ENCODE measurements around the gene LIPC.

Gene LIPC

GRCh38 chr15:58490086-58490887 lies 58.5 kb downstream of the LIPC start:
- H3K4me3 ChIP-seq (ENCODE audit: control insufficient read depth, low read depth, low read length): no peak overlapping the region
- no peak for TF ChIP-seq CTCF (IDR thresholded peaks at IDR 0.05; ENCODE audit: control insufficient read depth, insufficient read depth, low read depth, low read length, missing control alignments)
- no peak for DNase-seq (ENCODE audit: low read depth)

- DNase-seq (ENCODE audit: low read depth): no peak
- no peak for TF ChIP-seq CTCF (IDR thresholded peaks at IDR 0.05; ENCODE audit: control insufficient read depth, insufficient read depth, low read depth, low read length, missing control alignments)
- no peak overlapping the region for H3K4me3 ChIP-seq (ENCODE audit: control insufficient read depth, low read depth, low read length)
Measured at GRCh38 chr15:58490888-58491473, 59.2 kb downstream of the LIPC start.

- no peak for TF ChIP-seq CTCF (IDR thresholded peaks at IDR 0.05; ENCODE audit: control insufficient read depth, insufficient read depth, low read depth, low read length, missing control alignments)
- DNase-seq (ENCODE audit: low read depth): no peak
- no peak overlapping the region for H3K4me3 ChIP-seq (ENCODE audit: control insufficient read depth, low read depth, low read length)
Measured at GRCh38 chr15:58491499-58492202, 59.9 kb downstream of the LIPC start.

GRCh38 chr15:58492661-58493397 lies 61.0 kb downstream of the LIPC start:
- no peak for TF ChIP-seq CTCF (IDR thresholded peaks at IDR 0.05; ENCODE audit: control insufficient read depth, insufficient read depth, low read depth, low read length, missing control alignments)
- no peak overlapping the region for H3K4me3 ChIP-seq (ENCODE audit: control insufficient read depth, low read depth, low read length)
- DNase-seq (ENCODE audit: low read depth): no peak

- no peak for TF ChIP-seq CTCF (IDR thresholded peaks at IDR 0.05; ENCODE audit: control insufficient read depth, insufficient read depth, low read depth, low read length, missing control alignments)
- H3K4me3 ChIP-seq (ENCODE audit: control insufficient read depth, low read depth, low read length): no peak overlapping the region
- no peak for DNase-seq (ENCODE audit: low read depth)
Measured at GRCh38 chr15:58494567-58494966, 62.8 kb downstream of the LIPC start.

GRCh38 chr15:58495891-58496408 lies 64.2 kb downstream of the LIPC start:
- no peak overlapping the region for H3K4me3 ChIP-seq (ENCODE audit: control insufficient read depth, low read depth, low read length)
- no peak for TF ChIP-seq CTCF (IDR thresholded peaks at IDR 0.05; ENCODE audit: control insufficient read depth, insufficient read depth, low read depth, low read length, missing control alignments)

More at GRCh38 chr15:58495891-58496408, 64.2 kb downstream of the LIPC start:
- no peak for DNase-seq (ENCODE audit: low read depth)

Data from AG09309 (cell line).